H9 (cell line): ENCODE measurements around the gene CPNE5. TPM values are rescaled to one million over a fixed set of nuclear protein-coding genes. Genes with fewer than 3 reads are reported as not detected.

Experiments used
- DNase-seq: peaks from one replicate; pipeline ENCODE4 v3.0.0-alpha.2; 2017
- H2AFZ ChIP-seq: one replicate; pipeline ENCODE4 v1.6.1; 2013; ENCODE audit warnings: mild to moderate bottlenecking, low read length, control low read depth, moderate library complexity
- H2AK5ac ChIP-seq: 2 replicates; pipeline ENCODE4 v1.6.1; 2013; ENCODE audit warnings: low read length, control low read depth, mixed read lengths; ENCODE audit not compliant: insufficient read length
- H2BK120ac ChIP-seq: one replicate; pipeline ENCODE4 v1.6.1; 2013; ENCODE audit warnings: low read depth, mild to moderate bottlenecking, low read length, control low read depth, inconsistent platforms; ENCODE audit not compliant: poor library complexity, severe bottlenecking
- H2BK12ac ChIP-seq: 2 replicates; pipeline ENCODE4 v1.6.1; 2013; ENCODE audit warnings: low read length, control low read depth, mixed read lengths, low read depth; ENCODE audit not compliant: insufficient read length
- H2BK15ac ChIP-seq: 2 replicates; pipeline ENCODE4 v1.6.1; 2013; ENCODE audit warnings: low read depth, low read length, control low read depth
- H2BK20ac ChIP-seq: one replicate; pipeline ENCODE4 v1.6.1; 2013; ENCODE audit warnings: low read depth, mild to moderate bottlenecking, low read length, control low read depth, inconsistent platforms; ENCODE audit not compliant: poor library complexity, severe bottlenecking
- H2BK5ac ChIP-seq: 2 replicates; pipeline ENCODE4 v1.6.1; 2013; ENCODE audit warnings: low read length, control low read depth, mixed read lengths; ENCODE audit not compliant: insufficient read length
- H3K14ac ChIP-seq: 2 replicates; pipeline ENCODE4 v1.6.1; 2013; ENCODE audit warnings: low read length, control low read depth; ENCODE audit not compliant: insufficient read depth
- H3K18ac ChIP-seq: 2 replicates; pipeline ENCODE4 v1.6.1; 2013; ENCODE audit warnings: low read depth, mild to moderate bottlenecking, mixed read lengths, low read length, control low read depth; ENCODE audit not compliant: insufficient read length
- H3K23ac ChIP-seq: 2 replicates; pipeline ENCODE4 v1.6.1; 2013; ENCODE audit warnings: low read length, control low read depth, mixed read lengths, low read depth; ENCODE audit not compliant: insufficient read length
- H3K23me2 ChIP-seq: 2 replicates; pipeline ENCODE4 v1.6.1; 2013; ENCODE audit warnings: low read depth, mild to moderate bottlenecking, mixed read lengths, low read length, control low read depth; ENCODE audit not compliant: insufficient read length, poor library complexity, severe bottlenecking
- H3K27ac ChIP-seq: 2 replicates; pipeline ENCODE4 v1.5.1; 2013; ENCODE audit warnings: low read length, control low read depth, mixed read lengths, low read depth; ENCODE audit not compliant: insufficient read length
- H3K27me3 ChIP-seq: 2 replicates; pipeline ENCODE4 v1.6.1; 2013; ENCODE audit warnings: low read length, control low read depth, inconsistent platforms; ENCODE audit not compliant: insufficient read depth
- H3K4ac ChIP-seq: 2 replicates; pipeline ENCODE4 v1.6.1; 2013; ENCODE audit warnings: low read depth, mild to moderate bottlenecking, control low read depth, inconsistent platforms, low read length, moderate library complexity
- H3K4me1 ChIP-seq: 2 replicates; pipeline ENCODE4 v1.6.1; 2013; ENCODE audit warnings: low read length, control low read depth, inconsistent platforms; ENCODE audit not compliant: insufficient read depth
- H3K4me2 ChIP-seq: 2 replicates; pipeline ENCODE4 v1.6.1; 2013; ENCODE audit warnings: low read length, control low read depth, mixed read lengths; ENCODE audit not compliant: insufficient read length, insufficient read depth
- H3K56ac ChIP-seq: 2 replicates; pipeline ENCODE4 v1.6.1; 2013; ENCODE audit warnings: low read depth, mild to moderate bottlenecking, mixed read lengths, low read length, control low read depth; ENCODE audit not compliant: insufficient read length
- H3K79me1 ChIP-seq: 2 replicates; pipeline ENCODE4 v1.6.1; 2013; ENCODE audit warnings: low read depth, mild to moderate bottlenecking, moderate library complexity, low read length, control low read depth, inconsistent platforms; ENCODE audit not compliant: insufficient read depth, poor library complexity, severe bottlenecking
- H3K79me2 ChIP-seq: 2 replicates; pipeline ENCODE4 v1.6.1; 2013; ENCODE audit warnings: low read length, control low read depth, inconsistent platforms; ENCODE audit not compliant: insufficient read depth
- H3K9ac ChIP-seq: 2 replicates; pipeline ENCODE4 v1.6.1; 2013; ENCODE audit warnings: low read length, control low read depth, mixed read lengths; ENCODE audit not compliant: insufficient read length; ENCODE audit errors: extremely low read depth
- H3K9me3 ChIP-seq: one replicate; pipeline ENCODE4 v1.6.1; 2013; ENCODE audit warnings: low read depth, low read length, inconsistent platforms; ENCODE audit not compliant: control insufficient read depth
- H3T11ph ChIP-seq: one replicate; pipeline ENCODE4 v1.6.1; 2013; ENCODE audit warnings: mild to moderate bottlenecking, low read length, control low read depth, inconsistent platforms
- H4K20me1 ChIP-seq: one replicate; pipeline ENCODE4 v1.6.1; 2013; ENCODE audit not compliant: control insufficient read depth, insufficient read length, insufficient read depth
- H4K5ac ChIP-seq: 2 replicates; pipeline ENCODE4 v1.6.1; 2013; ENCODE audit warnings: low read depth, mild to moderate bottlenecking, mixed read lengths, low read length, control low read depth; ENCODE audit not compliant: insufficient read length
- H4K8ac ChIP-seq: replicated peaks from 2 replicates; pipeline ENCODE4 v1.6.1; 2013; ENCODE audit warnings: low read length, control low read depth, mixed read lengths, low read depth; ENCODE audit not compliant: insufficient read length
- H4K91ac ChIP-seq: 2 replicates; pipeline ENCODE4 v1.6.1; 2013; ENCODE audit warnings: low read depth, mild to moderate bottlenecking, moderate library complexity, mixed read lengths, low read length, control low read depth; ENCODE audit not compliant: insufficient read length
- H3K27ac Mint-ChIP-seq, 3 experiments: 2 replicates in 2 of 3; 3 replicates in 1 of 3; pipeline ENCODE4 v1.8.0; 2020 to 2021; ENCODE audit warnings: mixed read lengths in 3 of 3, mild to moderate bottlenecking in 1 of 3, moderate library complexity in 1 of 3
- H3K27me3 Mint-ChIP-seq: 2 replicates; pipeline ENCODE4 v1.8.0; 2021; ENCODE audit warnings: low read depth, mild to moderate bottlenecking, moderate library complexity, mixed read lengths
- H3K36me3 Mint-ChIP-seq, 3 experiments: 2 replicates in 2 of 3; 3 replicates in 1 of 3; pipeline ENCODE4 v1.8.0; 2020 to 2021; ENCODE audit warnings: low read depth in 3 of 3, mixed read lengths in 3 of 3; ENCODE audit not compliant: insufficient read depth in 1 of 3
- H3K4me1 Mint-ChIP-seq, 2 experiments: 2 replicates each; pipeline ENCODE4 v1.8.0; 2020; ENCODE audit warnings: mixed read lengths in 2 of 2
- H3K4me3 Mint-ChIP-seq, 2 experiments: 2 replicates in 1 of 2; 3 replicates in 1 of 2; pipeline ENCODE4 v1.8.0; 2020 to 2021; ENCODE audit warnings: mild to moderate bottlenecking in 2 of 2, mixed read lengths in 2 of 2, moderate library complexity in 1 of 2
- H3K9me3 Mint-ChIP-seq, 2 experiments: 2 replicates in 1 of 2; 3 replicates in 1 of 2; pipeline ENCODE4 v1.8.0; 2020; ENCODE audit warnings: mild to moderate bottlenecking in 2 of 2, mixed read lengths in 2 of 2, moderate library complexity in 1 of 2
- CTCF ChIP-seq: fragments of 200-600 bp; sonication (generic); conservative IDR thresholded peaks from 3 replicates; pipeline ENCODE4 v1.8.0; 2021; ENCODE audit warnings: antibody characterized with exemption, mild to moderate bottlenecking
- WGBS: extraction: QIAGEN DNeasy Blood & Tissue Kit; methylation state at CpG from one replicate; pipeline ENCODE4 v1.1.7; 2013; ENCODE audit warnings: missing lambda C conversion rate, low lambda C conversion rate, mixed read lengths; ENCODE audit not compliant: insufficient read length; ENCODE audit errors: extremely low coverage; 5-methylcytosine and 5-hydroxymethylcytosine counted together
- total RNA-seq: library from RNA; stranded (reverse); gene quantifications from 2 replicates; pipeline ENCODE4 v1.2.1, GENCODE V29; 2021

CPNE5 gene
- total RNA-seq, 1 experiment from 2014 or later: 0.52 TPM

DNA sequence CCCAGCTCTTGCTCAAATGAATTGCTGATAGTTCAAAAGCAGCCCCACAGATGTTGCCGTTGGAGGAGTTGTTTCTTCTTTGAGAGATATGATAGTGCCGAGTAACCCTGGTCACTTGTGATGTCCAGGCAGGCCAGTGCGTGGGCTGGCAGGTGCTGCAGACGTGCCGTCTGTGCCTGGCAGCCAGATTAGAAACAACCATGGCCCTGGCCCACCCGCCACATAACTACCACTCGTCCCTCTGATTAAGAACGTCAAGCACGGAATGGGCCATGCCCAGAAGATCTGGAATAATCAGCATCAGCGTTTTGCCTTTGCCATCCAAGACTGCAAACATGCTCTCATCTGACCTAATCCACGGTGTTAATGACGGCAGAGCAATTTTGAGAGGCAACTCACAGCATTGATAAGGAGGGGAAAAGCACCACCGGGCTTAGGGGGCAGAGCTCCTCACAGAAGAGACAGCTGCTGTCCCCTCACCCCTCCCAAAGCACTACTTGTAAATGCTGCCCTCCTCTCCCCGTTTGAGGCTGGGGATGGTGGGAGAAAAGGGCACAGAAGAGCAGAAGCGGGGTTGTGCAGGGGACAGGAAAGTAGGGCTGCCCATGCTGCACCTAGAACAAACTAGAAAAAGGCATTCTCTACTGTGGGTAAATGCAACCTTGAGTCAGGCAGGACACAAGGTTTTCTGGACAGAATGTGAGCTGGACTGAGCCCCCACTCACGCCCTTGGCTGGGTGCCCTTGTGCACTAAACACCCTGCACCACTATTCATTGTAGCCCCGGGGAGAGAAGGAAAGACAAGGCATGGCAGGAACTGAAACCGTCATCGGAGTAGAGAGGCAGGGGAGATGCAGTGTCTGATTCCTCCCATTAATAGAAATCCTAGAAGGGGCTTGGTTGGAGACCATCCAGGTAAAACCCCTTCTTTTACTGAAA is 5.3 kb upstream of the CPNE5 start:
- H3K14ac ChIP-seq: no peak overlapping the region
- H4K5ac ChIP-seq: no peak overlapping the region
- H2BK15ac ChIP-seq: no peak overlapping the region
- no peak overlapping the region for H3K27ac ChIP-seq
- H3K23ac ChIP-seq: no peak overlapping the region
- Mint-ChIP-seq H3K4me3 (no peak overlapping the region), H3K9me3 (no peaks in the 10 kb centered on the region), H3K27me3 (peaks cover 35% of the 10 kb centered on the region), H3K4me1 (peaks cover 23 to 34% of the 10 kb centered on the region in 2 experiments), H3K27ac (no peak overlapping the region), H3K36me3 (no peaks in the 10 kb centered on the region; a peak in 1 of 7 replicates)
- H3K4me2 ChIP-seq: no peak overlapping the region
- peaks cover 6% of the 10 kb centered on the region; the same call in 1 of the 2 replicates for H3K27me3 ChIP-seq
- no peak overlapping the region for H4K91ac ChIP-seq
- H3K4ac ChIP-seq: no peak overlapping the region
- H3K4me1 ChIP-seq: no peaks in the 10 kb centered on the region; the same call in 1 of the 2 replicates
- no peaks in the 10 kb centered on the region for H3K9me3 ChIP-seq
- H4K20me1 ChIP-seq: no peaks in the 10 kb centered on the region
- TF ChIP-seq CTCF: no peak
- no peak overlapping the region for H2BK5ac ChIP-seq
- no peaks in the 10 kb centered on the region for H3K79me2 ChIP-seq
- DNase-seq: no peak
- H2BK20ac ChIP-seq: no peak overlapping the region
- WGBS: no CpG with 5 or more reads among the region's 19 CpGs
- no peak overlapping the region for H2BK12ac ChIP-seq
- no peak overlapping the region for H2AK5ac ChIP-seq
- H3K23me2 ChIP-seq: peaks cover 16% of the 10 kb centered on the region
- H3T11ph ChIP-seq: no peak overlapping the region
- no peak overlapping the region for H4K8ac ChIP-seq
- H3K79me1 ChIP-seq: no peaks in the 10 kb centered on the region
- no peak overlapping the region for H3K18ac ChIP-seq
- H3K9ac ChIP-seq: no peak overlapping the region
- H2AFZ ChIP-seq: no peak overlapping the region
- H2BK120ac ChIP-seq: no peak overlapping the region
- no peak overlapping the region for H3K56ac ChIP-seq
